ENCODE results near the gene GSE1. TPM values are rescaled to one million over a fixed set of nuclear protein-coding genes. Genes with fewer than 3 reads are reported as not detected.

Gene GSE1
- total and polyA plus RNA-seq, 2 of the 13 experiments (the other 11 are each of a cell fraction or from before 2014, with no cell fraction given): 16.1 to 31.2 TPM

GRCh38 chr16:85610446-85611193 lies 2.5 kb upstream of the GSE1 start (continued):
- TF ChIP-seq SP1 (IDR thresholded peaks at IDR 0.05) (no peak), SP1 (CRISPR knock-in tag; IDR thresholded peaks at IDR 0.05) (0 out of 2 replicates have a peak, but pooled peaks have one; percentile 16), BRD4 (CRISPR knock-in tag; IDR thresholded peaks at IDR 0.05) (peak; percentile 48; the same call in 1 of the 2 replicates), THRA (CRISPR knock-in tag; IDR thresholded peaks at IDR 0.05; ENCODE audit: borderline replicate concordance) (peak; percentile 65), MYNN (CRISPR knock-in tag; IDR thresholded peaks at IDR 0.05; ENCODE audit: low read depth) (no peak), ZNF614 (CRISPR knock-in tag; IDR thresholded peaks at IDR 0.05; ENCODE audit: borderline replicate concordance) (peak; percentile 73; the same call in 1 of the 2 replicates), NR2F2 (IDR thresholded peaks at IDR 0.05; ENCODE audit: borderline replicate concordance, low read depth) (peak; percentile 59; the same call in 1 of the 2 replicates), ZNF530 (CRISPR knock-in tag; IDR thresholded peaks at IDR 0.05; ENCODE audit: low read depth) (no peak), ZNF670 (CRISPR knock-in tag; IDR thresholded peaks at IDR 0.05; ENCODE audit: borderline replicate concordance) (peak; percentile 84; the same call in 1 of the 2 replicates), JUN (CRISPR knock-in tag; IDR thresholded peaks at IDR 0.05) (peak; percentile 41; the same call in 1 of the 2 replicates), ZFP82 (CRISPR knock-in tag; IDR thresholded peaks at IDR 0.05; ENCODE audit: borderline replicate concordance) (peak; percentile 77; the same call in 1 of the 2 replicates), HINFP (CRISPR knock-in tag; IDR thresholded peaks at IDR 0.05; ENCODE audit: low read depth) (peak; percentile 44; the same call in 1 of the 2 replicates), ZNF510 (CRISPR knock-in tag; IDR thresholded peaks at IDR 0.05; ENCODE audit: low read depth) (peak; percentile 69; the same call in 1 of the 2 replicates), ARNTL (CRISPR knock-in tag; IDR thresholded peaks at IDR 0.05) (peak; percentile 38; the same call in 1 of the 2 replicates), ZNF407 (CRISPR knock-in tag; IDR thresholded peaks at IDR 0.05; ENCODE audit: not compliant biosample characterization) (peak; percentile 46)
